ENCODE results near the gene RTKN.
"Not testable (repeated sequence)": the region's sequence is repeated elsewhere in the genome, so short reads cannot be mapped to it uniquely, and the experiment has no call there.

RTKN gene

GRCh38 chr2:74461187-74462053, 19.7 kb upstream of the RTKN start:
- DNase-seq: no peak

- not testable (repeated sequence) for DNase-seq
Measured at GRCh38 chr2:74460187-74460586, 18.4 kb upstream of the RTKN start.

DNA sequence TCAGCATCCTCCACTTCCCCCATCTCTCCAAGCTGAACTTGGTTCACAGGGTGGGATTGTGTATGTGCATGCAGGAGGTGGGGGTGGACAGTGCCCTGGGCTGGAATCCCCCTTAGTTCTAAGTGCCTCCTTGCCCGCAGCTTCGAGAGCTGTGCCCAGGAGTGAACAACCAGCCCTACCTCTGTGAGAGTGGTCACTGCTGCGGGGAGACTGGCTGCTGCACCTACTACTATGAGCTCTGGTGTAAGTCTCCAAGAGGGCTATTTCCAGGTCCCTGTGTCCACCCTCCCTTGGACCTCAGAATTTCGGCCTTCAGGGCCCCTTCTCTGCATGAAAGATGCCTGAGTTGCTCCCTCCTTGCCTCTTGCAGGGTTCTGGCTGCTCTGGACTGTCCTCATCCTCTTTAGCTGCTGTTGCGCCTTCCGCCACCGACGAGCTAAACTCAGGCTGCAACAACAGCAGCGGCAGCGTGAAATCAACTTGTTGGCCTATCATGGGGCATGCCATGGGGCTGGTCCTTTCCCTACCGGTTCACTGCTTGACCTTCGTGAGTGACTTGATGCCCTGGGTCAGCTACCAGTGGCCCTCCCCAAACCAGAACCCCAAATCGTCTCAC, 17.9 kb upstream of the RTKN start:
- not testable (repeated sequence) for DNase-seq

DNA sequence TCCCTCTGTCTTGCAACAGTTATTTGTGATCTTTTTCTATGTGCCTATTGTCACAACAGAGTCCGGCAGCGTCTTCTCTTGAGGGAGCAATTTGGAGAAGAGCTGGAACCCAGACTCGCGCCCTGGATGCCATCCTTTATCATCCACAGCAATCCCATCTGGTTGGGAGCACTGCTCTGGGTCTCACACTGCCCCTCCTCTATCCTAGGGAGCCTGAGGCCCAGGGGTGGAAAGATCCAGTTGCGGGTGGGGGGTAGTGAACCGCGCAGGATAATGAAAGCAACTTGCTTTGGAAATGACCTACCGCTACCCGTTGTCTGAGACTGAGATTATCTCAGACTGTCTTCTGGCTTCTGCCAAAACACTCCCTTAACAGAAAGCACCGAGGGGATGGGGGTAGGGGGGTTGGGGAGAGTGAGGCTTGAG, 17.2 kb upstream of the RTKN start:
- no peak for DNase-seq

GRCh38 chr2:74458132-74458937, 16.6 kb upstream of the RTKN start, which contains the start of gene WBP1:
WBP1 (plus strand) TSS chr2:74458438; CDS start chr2:74458603, 165 bp downstream.
- peak; percentile 100 for DNase-seq

- DNase-seq: no peak
Measured at GRCh38 chr2:74457549-74458131, 15.9 kb upstream of the RTKN start.

GRCh38 chr2:74457129-74457548, 15.4 kb upstream of the RTKN start:
- DNase-seq: no peak

DNA sequence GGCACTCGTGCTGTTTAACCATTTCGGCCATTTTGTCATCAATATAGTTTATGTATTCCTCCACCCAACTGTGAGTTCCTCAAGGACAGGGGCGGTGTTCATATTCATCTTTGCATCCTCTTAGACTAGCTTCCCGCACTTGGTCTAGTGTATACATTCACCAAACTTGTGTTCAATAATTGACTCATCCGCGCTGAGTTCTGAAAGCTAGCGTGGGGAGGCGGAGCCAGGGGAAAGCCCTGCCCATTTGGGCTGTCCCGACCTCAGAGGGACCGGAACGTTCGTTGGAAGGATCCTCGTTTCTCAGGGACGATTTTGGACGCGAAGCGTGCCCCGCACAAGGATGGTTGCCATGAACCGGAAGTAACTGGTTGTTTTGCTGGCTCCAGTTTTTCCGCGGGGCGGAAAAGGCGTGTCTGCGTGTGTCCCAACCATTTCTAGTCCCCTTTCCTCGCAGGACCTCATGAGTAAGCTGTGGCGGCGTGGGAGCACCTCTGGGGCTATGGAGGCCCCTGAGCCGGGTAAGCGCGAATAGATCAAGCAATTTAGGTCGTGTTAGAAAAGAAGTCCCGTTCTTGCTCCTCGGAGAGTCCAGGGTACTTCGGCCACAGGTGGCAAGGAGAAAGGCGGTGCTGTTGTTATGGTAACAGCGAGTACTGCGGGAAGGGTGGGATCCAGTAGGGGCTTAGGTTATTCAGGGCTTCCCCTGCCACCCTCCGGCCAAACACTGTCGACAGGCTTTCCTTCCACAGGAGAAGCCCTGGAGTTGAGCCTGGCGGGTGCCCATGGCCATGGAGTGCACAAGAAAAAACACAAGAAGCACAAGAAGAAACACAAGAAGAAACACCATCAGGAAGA, 13.1 kb upstream of the RTKN start, which contains the start of gene INO80B:
TSS of gene INO80B (plus strand) at position 434 of the 858 bp plus-strand sequence. CDS start at position 464, 30 bp downstream.
- peak; percentile 98 for DNase-seq

DNA sequence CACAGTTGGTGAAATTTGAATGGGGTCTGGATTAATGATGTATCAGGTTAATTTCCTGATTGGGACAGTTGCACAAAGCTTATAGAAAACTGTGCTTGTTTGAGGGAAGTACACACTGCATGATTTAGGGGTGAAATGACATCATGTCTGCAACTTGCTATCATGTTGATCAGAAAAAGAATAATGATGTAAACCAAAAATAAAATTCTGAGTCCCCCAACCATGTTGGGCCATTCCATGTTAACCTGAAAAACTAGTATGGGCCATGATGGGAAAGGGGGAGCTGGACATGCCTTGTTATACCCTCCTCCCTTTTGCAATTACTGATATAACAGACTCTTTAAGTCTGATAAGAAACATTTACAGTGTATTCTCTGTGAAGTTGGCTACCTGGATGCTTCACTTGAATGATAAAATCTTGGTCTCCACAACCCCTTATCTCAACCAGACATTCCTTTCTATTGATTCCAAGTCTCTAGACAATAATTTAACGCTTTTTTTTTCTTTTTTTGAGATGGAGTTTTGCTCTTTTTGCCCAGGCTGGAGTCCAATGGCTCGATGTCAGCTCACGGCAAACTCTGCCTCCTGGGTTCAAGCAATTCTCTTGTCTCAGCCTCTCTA, 8.9 kb upstream of the RTKN start:
- DNase-seq: no peak

DNA sequence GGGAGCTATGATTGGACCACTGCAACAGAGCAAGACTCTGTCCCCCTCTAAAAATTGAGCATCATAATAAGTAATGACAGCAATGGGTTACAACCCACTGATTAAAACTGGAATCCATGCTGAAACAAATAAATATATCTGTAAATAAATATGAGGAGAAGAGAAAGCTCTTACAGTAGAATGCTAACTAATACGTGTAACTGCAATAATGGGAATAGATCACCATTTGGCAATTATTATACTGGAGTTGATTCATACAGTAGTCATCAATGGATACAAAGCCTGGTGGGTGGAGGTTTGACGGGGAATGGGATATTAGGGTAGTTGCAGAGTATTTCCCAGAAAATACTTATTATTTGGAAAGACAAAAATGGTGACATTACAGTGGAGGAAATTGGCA, 7.0 kb upstream of the RTKN start:
- no peak for DNase-seq

GRCh38 chr2:74447230-74447999, 5.7 kb upstream of the RTKN start:
- DNase-seq: no peak

GRCh38 chr2:74444498-74445318, 3.0 kb upstream of the RTKN start:
- DNase-seq: no peak

GRCh38 chr2:74442483-74443297, 953 bp upstream of the RTKN start:
- DNase-seq: not testable (repeated sequence)

GRCh38 chr2:74441170-74441689, 507 bp downstream of the RTKN start:
- no peak for DNase-seq

DNA sequence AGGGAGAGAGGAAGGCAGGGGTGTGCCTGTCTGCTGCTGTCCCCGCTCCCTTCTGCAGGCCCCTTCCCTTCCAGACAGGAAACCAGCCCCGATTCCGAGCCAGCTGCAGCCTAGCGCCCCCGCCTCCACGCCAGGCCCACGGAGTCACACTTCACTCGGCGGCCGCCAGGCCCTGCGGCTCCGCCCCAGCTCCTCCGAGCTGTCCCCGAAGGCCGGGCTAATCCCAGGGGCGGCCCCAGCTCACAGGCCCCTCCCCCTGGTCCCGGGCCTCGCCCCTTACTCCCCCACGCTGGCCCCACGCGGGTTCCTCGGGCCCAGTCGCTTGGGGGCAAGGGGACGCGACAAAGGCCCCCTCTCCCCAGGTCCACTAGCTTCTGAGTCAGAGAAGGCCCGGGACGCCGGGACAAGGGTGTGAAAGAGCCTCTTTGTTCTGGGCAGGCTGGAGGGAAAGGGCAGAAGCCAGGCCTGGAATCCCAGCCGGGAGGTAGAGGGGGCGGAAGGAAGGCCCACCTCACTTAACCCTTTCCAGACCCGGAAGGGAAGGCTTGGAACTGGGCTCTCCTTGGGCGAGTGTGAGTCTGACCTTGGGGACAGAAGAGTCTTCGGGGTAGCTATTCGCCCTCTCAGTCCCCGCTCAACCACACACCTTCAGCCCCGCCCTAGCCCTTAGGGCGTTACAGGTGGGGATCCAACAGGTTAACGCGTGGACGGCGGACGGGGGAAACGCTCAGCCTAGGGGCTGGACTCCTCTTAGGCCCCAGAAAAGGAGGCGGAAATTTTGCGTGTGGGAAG, 1.2 kb downstream of the RTKN start:
- DNase-seq: peak; percentile 61

- no peak for DNase-seq
Measured at GRCh38 chr2:74439803-74440377, 1.8 kb downstream of the RTKN start.

GRCh38 chr2:74439373-74439772, 2.4 kb downstream of the RTKN start:
- no peak for DNase-seq

Data from inflammatory macrophage treated with lipopolysaccharide for 4 hours (primary cell).